HepG2 (cell line): ENCODE results near the gene CCDC201. TPM values are rescaled to one million over a fixed set of nuclear protein-coding genes. Genes with fewer than 3 reads are reported as not detected.

Experiments used
- ARNTL ChIP-seq: sonication (generic); formaldehyde crosslinking; IDR thresholded peaks from 2 replicates; pipeline ENCODE4 v1.4.0; 2020; ENCODE audit warnings: mild to moderate bottlenecking, missing genetic modification reagents
- CCDC6 ChIP-seq: sonication (generic); formaldehyde crosslinking; IDR thresholded peaks from 2 replicates; pipeline ENCODE4 v1.8.1; 2022; ENCODE audit warnings: mild to moderate bottlenecking, missing genetic modification reagents, moderate library complexity
- CENPT ChIP-seq: sonication (generic); formaldehyde crosslinking; IDR thresholded peaks from 2 replicates; pipeline ENCODE4 v1.8.0; 2022; ENCODE audit warnings: low read depth, mild to moderate bottlenecking, moderate library complexity, missing genetic modification reagents
- ETV6 ChIP-seq: sonication (generic); formaldehyde crosslinking; conservative IDR thresholded peaks from 2 replicates; pipeline ENCODE4 v1.4.0; 2020; ENCODE audit warnings: missing genetic modification reagents
- KDM4B ChIP-seq: sonication (generic); formaldehyde crosslinking; IDR thresholded peaks from 2 replicates; pipeline ENCODE4 v1.4.0; 2020; ENCODE audit warnings: missing genetic modification reagents
- MIER3 ChIP-seq: IDR thresholded peaks from 2 replicates; pipeline ENCODE4 v1.6.1; 2016; ENCODE audit warnings: missing compliant biosample characterization, borderline replicate concordance
- NFE2L1 ChIP-seq: sonication (generic); formaldehyde crosslinking; IDR thresholded peaks from 2 replicates; pipeline ENCODE4 v1.4.0; 2020; ENCODE audit warnings: missing genetic modification reagents, mild to moderate bottlenecking, borderline replicate concordance
- NONO ChIP-seq, 2 experiments: fragments of 450-650 bp in 1 of 2; sonication (generic) in 1 of 2; formaldehyde crosslinking in 1 of 2; IDR thresholded peaks in 1 of 2; conservative IDR thresholded peaks in 1 of 2; 2 replicates each; pipeline versions ENCODE4 v1.6.1 to v1.8.0; 2017 to 2022; ENCODE audit warnings: mild to moderate bottlenecking in 1 of 2, missing genetic modification reagents in 1 of 2, moderate library complexity in 1 of 2
- RFX5 ChIP-seq: IDR thresholded peaks from 2 replicates; pipeline ENCODE4 v1.6.1; 2011; ENCODE audit warnings: low read depth, low read length, improper control_type of control experiment
- SMARCE1 ChIP-seq: fragments of 450-650 bp; IDR thresholded peaks from 2 replicates; pipeline ENCODE4 v1.6.1; 2017; ENCODE audit warnings: borderline replicate concordance
- SMYD3 ChIP-seq: sonication (generic); formaldehyde crosslinking; IDR thresholded peaks from 2 replicates; pipeline ENCODE4 v1.8.1; 2023; ENCODE audit warnings: mild to moderate bottlenecking, missing genetic modification reagents
- SRY ChIP-seq: sonication (generic); formaldehyde crosslinking; IDR thresholded peaks from 2 replicates; pipeline ENCODE4 v1.8.0; 2022; ENCODE audit warnings: mild to moderate bottlenecking, missing genetic modification reagents
- SSRP1 ChIP-seq: IDR thresholded peaks from 2 replicates; pipeline ENCODE4 v1.6.1; 2016; ENCODE audit warnings: control low read depth
- TAF15 ChIP-seq: fragments of 200-400 bp; formaldehyde crosslinking; IDR thresholded peaks from one replicate; pipeline ENCODE4 v1.6.1; 2018; ENCODE audit warnings: mild to moderate bottlenecking, low read depth, low read length; ENCODE audit not compliant: poor library complexity, severe bottlenecking
- TOE1 ChIP-seq: sonication (generic); formaldehyde crosslinking; IDR thresholded peaks from 2 replicates; pipeline ENCODE4 v1.4.0; 2020; ENCODE audit warnings: mild to moderate bottlenecking, missing genetic modification reagents
- ZBTB38 ChIP-seq: sonication (generic); formaldehyde crosslinking; IDR thresholded peaks from 2 replicates; pipeline ENCODE4 v1.5.1; 2020; ENCODE audit warnings: mild to moderate bottlenecking, missing genetic modification reagents
- ZFY ChIP-seq: sonication (generic); formaldehyde crosslinking; IDR thresholded peaks from 2 replicates; pipeline ENCODE4 v1.4.0; 2020; ENCODE audit warnings: missing genetic modification reagents
- ZMYM4 ChIP-seq: sonication (generic); formaldehyde crosslinking; IDR thresholded peaks from 2 replicates; pipeline ENCODE4 v1.8.1; 2023; ENCODE audit warnings: mild to moderate bottlenecking, missing genetic modification reagents
- ZNF496 ChIP-seq: sonication (generic); formaldehyde crosslinking; IDR thresholded peaks from 2 replicates; pipeline ENCODE4 v1.8.1; 2023; ENCODE audit warnings: mild to moderate bottlenecking, moderate library complexity, missing genetic modification reagents; ENCODE audit not compliant: insufficient replicate concordance
- ZNF543 ChIP-seq: sonication (generic); formaldehyde crosslinking; IDR thresholded peaks from 2 replicates; pipeline ENCODE4 v1.4.0; 2020; ENCODE audit warnings: mild to moderate bottlenecking, missing genetic modification reagents
- ZNF547 ChIP-seq: sonication (generic); formaldehyde crosslinking; IDR thresholded peaks from 2 replicates; pipeline ENCODE4 v1.5.1; 2020; ENCODE audit warnings: mild to moderate bottlenecking, missing genetic modification reagents
- ZNF550 ChIP-seq: sonication (generic); formaldehyde crosslinking; IDR thresholded peaks from 2 replicates; pipeline ENCODE4 v1.4.0; 2020; ENCODE audit warnings: mild to moderate bottlenecking, missing genetic modification reagents, borderline replicate concordance
- ZNF616 ChIP-seq: sonication (generic); formaldehyde crosslinking; IDR thresholded peaks from 2 replicates; pipeline ENCODE4 v1.5.0; 2020; ENCODE audit warnings: low read depth, mild to moderate bottlenecking, missing genetic modification reagents
- ZNF709 ChIP-seq: sonication (generic); formaldehyde crosslinking; IDR thresholded peaks from 2 replicates; pipeline ENCODE4 v1.5.0; 2020; ENCODE audit warnings: mild to moderate bottlenecking, missing genetic modification reagents
- ZNF790 ChIP-seq: sonication (generic); formaldehyde crosslinking; IDR thresholded peaks from 2 replicates; pipeline ENCODE4 v1.8.0; 2022; ENCODE audit warnings: missing genetic modification reagents, mild to moderate bottlenecking, borderline replicate concordance
- polyA plus RNA-seq, 8 experiments: library from polyadenylated mRNA; depleted of rRNA in 3 of 8; stranded (reverse) in 7 of 8; unstranded in 1 of 8; fragments of >200 nt; fragmentation: Illumina TruSeq in 4 of 8; extraction: Trizol in 4 of 8; gene quantifications; 2 replicates each; pipeline versions ENCODE4 v1.2.1 to v1.2.3, GENCODE V29; 2011 to 2016; ENCODE audit warnings: low read depth in 4 of 8, missing spikeins in 1 of 8, mixed read lengths in 1 of 8; ENCODE audit not compliant: insufficient read depth in 1 of 8
- total RNA-seq, 5 experiments: library from RNA; depleted of rRNA; stranded (reverse); fragments of >200 nt; fragmentation: Illumina TruSeq; extraction: Trizol; gene quantifications; 2 replicates each; pipeline ENCODE4 v1.2.3, GENCODE V29; 2016; ENCODE audit warnings: low read depth in 1 of 5
- TF ChIP-seq, protein P1 (sequence below): sonication (generic); formaldehyde crosslinking; IDR thresholded peaks from 2 replicates; pipeline ENCODE4 v1.5.1; 2020; ENCODE audit warnings: missing genetic modification reagents, mild to moderate bottlenecking, borderline replicate concordance
- TF ChIP-seq, protein P2 (sequence below): sonication (generic); formaldehyde crosslinking; IDR thresholded peaks from 2 replicates; pipeline ENCODE4 v1.8.1; 2023; ENCODE audit warnings: mild to moderate bottlenecking, missing genetic modification reagents
- TF ChIP-seq, protein P3 (sequence below): IDR thresholded peaks from 2 replicates; pipeline ENCODE4 v1.6.1; 2018; ENCODE audit warnings: missing genetic modification reagents

The CCDC201 gene
- total and polyA plus RNA-seq, 2 of the 13 experiments (the other 11 are each of a cell fraction or from before 2014, with no cell fraction given), result 0.92 TPM; not detected in 1

DNA sequence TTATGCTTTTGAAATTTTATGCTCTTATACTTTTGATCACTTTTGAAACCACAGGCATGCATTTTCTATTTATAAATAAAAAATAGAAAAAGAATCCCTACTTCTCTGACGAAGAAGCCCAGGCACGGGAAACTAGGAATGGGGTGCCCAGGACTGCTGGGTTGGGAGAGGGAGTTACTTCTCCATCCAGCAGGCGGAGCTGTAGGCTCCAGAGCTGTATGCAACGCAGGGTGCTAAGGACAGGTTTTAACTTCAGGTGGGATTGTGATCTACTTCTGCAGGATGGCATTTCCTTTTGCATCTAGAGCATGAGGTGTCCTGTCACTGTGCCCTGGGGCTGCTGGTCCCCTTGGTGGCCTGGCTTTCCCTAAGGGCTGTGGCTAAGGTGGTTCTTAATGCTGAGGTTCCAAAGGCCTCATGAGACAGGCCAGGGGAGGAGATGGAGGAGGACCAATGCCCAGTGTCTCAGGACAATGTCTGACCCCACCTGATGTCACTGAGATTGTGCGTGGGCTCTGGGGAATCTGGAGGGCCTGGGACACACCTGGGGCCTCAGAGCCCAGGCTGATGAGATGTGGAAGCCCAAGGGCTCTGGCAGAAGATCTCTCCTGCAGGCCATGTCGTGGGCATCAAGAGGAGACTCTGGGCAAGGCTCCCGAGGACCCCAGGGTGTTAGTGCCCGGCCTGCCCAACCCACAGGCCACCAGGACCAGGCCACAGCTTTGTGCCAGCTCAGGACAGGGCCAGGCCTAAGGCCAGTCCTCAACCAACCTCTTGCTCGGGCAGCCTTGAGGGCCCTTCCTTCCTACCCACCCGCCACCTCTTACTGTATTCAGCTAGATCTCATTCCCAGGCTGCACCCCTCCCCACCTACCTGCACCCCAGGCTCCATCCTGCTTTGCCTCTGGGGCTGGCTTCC lies 507 bp downstream of the CCDC201 start (continued):
- 0 out of 2 replicates have a peak, but pooled peaks have one; percentile 29 for TF ChIP-seq SSRP1 (CRISPR knock-in tag)
- TF ChIP-seq NONO (IDR thresholded peaks at IDR 0.05), result no peak
- no peak for TF ChIP-seq NONO (CRISPR knock-in tag; conservative IDR thresholded peaks at IDR 0.05)
- TF ChIP-seq TOE1, result no peak
- no peak for TF ChIP-seq ZNF709 (CRISPR knock-in tag)
- TF ChIP-seq, protein P1, sequence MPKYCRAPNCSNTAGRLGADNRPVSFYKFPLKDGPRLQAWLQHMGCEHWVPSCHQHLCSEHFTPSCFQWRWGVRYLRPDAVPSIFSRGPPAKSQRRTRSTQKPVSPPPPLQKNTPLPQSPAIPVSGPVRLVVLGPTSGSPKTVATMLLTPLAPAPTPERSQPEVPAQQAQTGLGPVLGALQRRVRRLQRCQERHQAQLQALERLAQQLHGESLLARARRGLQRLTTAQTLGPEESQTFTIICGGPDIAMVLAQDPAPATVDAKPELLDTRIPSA (CRISPR knock-in tag), result no peak
- no peak for TF ChIP-seq CCDC6 (CRISPR knock-in tag)
- TF ChIP-seq, protein P2, sequence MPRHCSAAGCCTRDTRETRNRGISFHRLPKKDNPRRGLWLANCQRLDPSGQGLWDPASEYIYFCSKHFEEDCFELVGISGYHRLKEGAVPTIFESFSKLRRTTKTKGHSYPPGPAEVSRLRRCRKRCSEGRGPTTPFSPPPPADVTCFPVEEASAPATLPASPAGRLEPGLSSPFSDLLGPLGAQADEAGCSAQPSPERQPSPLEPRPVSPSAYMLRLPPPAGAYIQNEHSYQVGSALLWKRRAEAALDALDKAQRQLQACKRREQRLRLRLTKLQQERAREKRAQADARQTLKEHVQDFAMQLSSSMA, result 0 out of 2 replicates have a peak, but pooled peaks have one; percentile 31
- no peak for TF ChIP-seq CENPT (CRISPR knock-in tag)
- TF ChIP-seq ETV6, result no peak
- TF ChIP-seq ZFY (CRISPR knock-in tag), result no peak
- no peak for TF ChIP-seq ZNF790 (CRISPR knock-in tag)
- TF ChIP-seq SMYD3 (CRISPR knock-in tag), result no peak
- no peak for TF ChIP-seq NFE2L1 (CRISPR knock-in tag)
- TF ChIP-seq ZBTB38 (CRISPR knock-in tag), result no peak; the same call in 1 of the 2 replicates
- no peak for TF ChIP-seq ARNTL (CRISPR knock-in tag)
- no peak for TF ChIP-seq ZNF616 (CRISPR knock-in tag)
- 0 out of 2 replicates have a peak, but pooled peaks have one; percentile 23 for TF ChIP-seq ZMYM4
- TF ChIP-seq TAF15, result no peak
- no peak for TF ChIP-seq SRY (CRISPR knock-in tag)
- TF ChIP-seq SMARCE1, result no peak
- peak; percentile 12; the same call in 1 of the 2 replicates for TF ChIP-seq MIER3
- TF ChIP-seq ZNF543 (CRISPR knock-in tag), result no peak
- TF ChIP-seq RFX5, result no peak
- TF ChIP-seq ZNF547 (CRISPR knock-in tag), result no peak
- TF ChIP-seq ZNF496 (CRISPR knock-in tag), result no peak
- TF ChIP-seq, protein P3, sequence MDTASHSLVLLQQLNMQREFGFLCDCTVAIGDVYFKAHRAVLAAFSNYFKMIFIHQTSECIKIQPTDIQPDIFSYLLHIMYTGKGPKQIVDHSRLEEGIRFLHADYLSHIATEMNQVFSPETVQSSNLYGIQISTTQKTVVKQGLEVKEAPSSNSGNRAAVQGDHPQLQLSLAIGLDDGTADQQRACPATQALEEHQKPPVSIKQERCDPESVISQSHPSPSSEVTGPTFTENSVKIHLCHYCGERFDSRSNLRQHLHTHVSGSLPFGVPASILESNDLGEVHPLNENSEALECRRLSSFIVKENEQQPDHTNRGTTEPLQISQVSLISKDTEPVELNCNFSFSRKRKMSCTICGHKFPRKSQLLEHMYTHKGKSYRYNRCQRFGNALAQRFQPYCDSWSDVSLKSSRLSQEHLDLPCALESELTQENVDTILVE, result no peak
- TF ChIP-seq KDM4B, result no peak
- TF ChIP-seq ZNF550 (CRISPR knock-in tag), result no peak
